NCI-H2196 treated with DMSO at 0.1 percent for 48 hours (cell line): ENCODE data around the gene CAMSAP3.

Experiments used
- DNase-seq: peaks from one replicate; lab custom pipeline; 2025; ENCODE audit not compliant: unreplicated experiment; lab: John Stamatoyannopoulos, UW

Gene CAMSAP3, protein sequence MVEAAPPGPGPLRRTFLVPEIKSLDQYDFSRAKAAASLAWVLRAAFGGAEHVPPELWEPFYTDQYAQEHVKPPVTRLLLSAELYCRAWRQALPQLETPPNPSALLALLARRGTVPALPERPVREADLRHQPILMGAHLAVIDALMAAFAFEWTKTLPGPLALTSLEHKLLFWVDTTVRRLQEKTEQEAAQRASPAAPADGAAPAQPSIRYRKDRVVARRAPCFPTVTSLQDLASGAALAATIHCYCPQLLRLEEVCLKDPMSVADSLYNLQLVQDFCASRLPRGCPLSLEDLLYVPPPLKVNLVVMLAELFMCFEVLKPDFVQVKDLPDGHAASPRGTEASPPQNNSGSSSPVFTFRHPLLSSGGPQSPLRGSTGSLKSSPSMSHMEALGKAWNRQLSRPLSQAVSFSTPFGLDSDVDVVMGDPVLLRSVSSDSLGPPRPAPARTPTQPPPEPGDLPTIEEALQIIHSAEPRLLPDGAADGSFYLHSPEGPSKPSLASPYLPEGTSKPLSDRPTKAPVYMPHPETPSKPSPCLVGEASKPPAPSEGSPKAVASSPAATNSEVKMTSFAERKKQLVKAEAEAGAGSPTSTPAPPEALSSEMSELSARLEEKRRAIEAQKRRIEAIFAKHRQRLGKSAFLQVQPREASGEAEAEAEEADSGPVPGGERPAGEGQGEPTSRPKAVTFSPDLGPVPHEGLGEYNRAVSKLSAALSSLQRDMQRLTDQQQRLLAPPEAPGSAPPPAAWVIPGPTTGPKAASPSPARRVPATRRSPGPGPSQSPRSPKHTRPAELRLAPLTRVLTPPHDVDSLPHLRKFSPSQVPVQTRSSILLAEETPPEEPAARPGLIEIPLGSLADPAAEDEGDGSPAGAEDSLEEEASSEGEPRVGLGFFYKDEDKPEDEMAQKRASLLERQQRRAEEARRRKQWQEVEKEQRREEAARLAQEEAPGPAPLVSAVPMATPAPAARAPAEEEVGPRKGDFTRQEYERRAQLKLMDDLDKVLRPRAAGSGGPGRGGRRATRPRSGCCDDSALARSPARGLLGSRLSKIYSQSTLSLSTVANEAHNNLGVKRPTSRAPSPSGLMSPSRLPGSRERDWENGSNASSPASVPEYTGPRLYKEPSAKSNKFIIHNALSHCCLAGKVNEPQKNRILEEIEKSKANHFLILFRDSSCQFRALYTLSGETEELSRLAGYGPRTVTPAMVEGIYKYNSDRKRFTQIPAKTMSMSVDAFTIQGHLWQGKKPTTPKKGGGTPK

GRCh38 chr19:7595466-7596133 is at the start of gene CAMSAP3:
Gene CAMSAP3 (plus strand): TSS chr19:7595863. CDS start chr19:7596003, 140 bp downstream.
- DNase-seq: peak; percentile 58

DNA sequence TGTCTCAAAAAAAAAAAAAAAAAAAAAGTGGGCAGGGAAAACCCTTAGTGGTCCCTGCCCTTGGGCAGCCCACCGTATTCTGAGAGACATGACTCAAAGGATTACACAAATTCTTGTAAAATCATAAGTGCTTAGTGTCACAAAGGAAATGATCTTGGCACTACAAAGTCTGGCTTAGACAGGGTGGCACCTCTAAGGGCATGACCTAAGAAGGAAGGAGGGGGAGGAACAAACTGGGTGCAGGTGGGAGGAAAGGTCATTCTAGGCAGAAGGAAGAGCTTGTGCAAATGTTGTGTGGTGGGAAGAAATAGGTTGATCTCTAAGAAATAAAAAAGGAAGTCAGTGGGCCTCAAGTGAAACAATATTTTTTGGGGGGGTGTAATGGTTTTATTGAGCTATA is 49.8 kb upstream of the CAMSAP3 start:
- DNase-seq: no peak

GRCh38 chr19:7547159-7547558 is 48.5 kb upstream of the CAMSAP3 start:
- DNase-seq: no peak

DNA sequence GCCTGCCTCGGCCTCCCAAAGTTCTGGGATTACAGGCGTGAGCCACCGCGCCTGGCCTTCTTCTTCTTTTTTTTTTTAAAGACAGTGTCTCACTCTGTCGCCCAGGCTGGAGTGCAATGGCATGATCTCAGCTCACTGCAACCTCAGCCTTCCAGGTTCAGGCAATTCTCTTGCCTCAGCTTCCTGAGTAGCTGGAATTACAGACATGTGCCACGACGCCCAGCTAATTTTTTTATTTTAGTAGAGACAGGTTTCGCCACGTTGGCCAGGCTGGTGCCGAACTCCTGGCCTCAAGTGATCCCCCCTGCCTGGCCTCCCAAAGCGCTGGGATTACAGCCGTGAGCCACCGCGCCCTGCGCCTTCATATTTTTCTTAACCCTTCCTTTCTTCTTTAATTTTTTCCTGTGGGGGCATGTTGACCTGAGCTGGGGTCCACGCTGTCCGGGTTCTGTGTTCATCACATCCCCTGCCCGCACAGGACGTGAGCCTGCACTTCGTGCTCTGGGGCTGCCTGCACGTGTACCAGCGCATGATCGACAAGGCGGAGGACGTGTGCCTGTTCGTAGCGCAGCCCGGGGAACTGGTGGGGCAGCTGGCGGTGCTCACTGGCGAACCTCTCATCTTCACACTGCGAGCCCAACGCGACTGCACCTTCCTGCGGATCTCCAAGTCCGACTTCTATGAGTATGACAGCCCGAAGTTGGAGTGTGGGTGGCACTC is 46.1 kb upstream of the CAMSAP3 start:
- no peak for DNase-seq

DNA sequence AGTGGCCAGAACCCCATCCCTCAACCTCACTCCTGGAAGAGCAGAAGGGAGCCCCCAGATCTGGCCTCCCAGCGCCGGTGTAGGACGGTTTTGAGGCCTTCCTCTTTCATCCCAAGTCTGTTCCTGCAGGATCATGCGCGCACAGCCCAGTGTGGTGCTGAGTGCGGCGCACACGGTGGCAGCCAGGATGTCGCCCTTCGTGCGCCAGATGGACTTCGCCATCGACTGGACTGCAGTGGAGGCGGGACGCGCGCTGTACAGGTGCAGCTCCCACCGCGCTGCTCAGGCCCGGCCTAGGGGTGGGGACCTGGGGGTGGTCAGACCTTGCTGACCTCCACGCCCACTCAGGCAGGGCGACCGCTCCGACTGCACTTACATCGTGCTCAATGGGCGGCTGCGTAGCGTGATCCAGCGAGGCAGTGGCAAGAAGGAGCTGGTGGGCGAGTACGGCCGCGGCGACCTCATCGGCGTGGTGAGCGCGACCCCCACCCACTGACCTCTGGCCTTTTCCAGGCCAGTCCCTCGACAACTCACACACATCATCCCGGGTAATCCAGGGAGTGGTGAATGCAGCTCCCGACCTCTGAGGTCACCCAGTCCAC is 45.4 kb upstream of the CAMSAP3 start:
- no peak for DNase-seq

- no peak for DNase-seq
Observed at GRCh38 chr19:7550987-7551761, 44.5 kb upstream of the CAMSAP3 start.

GRCh38 chr19:7552781-7553180 is 42.9 kb upstream of the CAMSAP3 start:
- no peak for DNase-seq

DNA sequence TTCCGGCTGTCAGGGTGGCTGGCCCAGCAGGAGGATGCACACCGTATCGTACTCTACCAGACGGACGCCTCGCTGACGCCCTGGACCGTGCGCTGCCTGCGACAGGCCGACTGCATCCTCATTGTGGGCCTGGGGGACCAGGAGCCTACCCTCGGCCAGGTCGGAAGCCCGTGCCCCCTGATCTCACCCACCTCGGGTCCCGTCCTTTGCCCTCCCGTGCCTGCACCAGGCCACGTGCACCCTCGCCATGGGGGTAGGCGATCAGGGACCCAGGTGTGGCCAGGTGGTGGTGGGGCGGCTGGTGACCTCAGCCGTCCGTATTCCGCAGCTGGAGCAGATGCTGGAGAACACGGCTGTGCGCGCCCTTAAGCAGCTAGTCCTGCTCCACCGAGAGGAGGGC is 41.1 kb upstream of the CAMSAP3 start:
- DNase-seq: no peak

DNA sequence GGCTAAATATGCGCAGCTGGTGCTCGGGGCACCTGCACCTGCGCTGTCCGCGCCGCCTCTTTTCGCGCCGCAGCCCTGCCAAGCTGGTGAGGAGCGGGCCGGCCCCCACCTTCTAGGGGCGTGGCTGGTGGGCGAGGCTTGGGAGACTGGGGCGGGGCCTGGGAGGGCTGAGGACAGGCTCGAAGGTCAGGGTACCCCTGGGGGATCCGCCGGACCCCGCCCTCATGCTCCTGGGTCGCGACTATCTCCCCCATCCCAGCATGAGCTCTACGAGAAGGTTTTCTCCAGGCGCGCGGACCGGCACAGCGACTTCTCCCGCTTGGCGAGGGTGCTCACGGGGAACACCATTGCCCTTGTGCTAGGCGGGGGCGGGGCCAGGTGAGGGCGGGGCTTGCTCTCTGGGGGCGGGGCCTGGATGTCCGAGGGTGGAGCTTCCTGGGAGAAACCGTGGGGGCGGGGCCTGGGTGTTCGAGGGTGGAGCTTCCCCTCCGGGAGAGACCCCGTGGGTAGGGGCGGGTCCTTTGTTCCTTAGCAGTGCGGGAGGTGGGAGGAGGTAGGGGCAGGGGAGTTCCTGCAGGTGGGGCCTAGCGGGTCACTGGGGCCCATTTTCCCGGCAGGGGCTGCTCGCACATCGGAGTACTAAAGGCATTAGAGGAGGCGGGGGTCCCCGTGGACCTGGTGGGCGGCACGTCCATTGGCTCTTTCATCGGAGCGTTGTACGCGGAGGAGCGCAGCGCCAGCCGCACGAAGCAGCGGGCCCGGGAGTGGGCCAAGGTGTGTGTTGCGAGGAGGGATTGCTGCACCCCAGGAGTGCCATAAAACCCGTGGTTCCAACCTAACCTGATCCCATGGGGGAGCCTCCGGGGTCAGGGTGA is 40.4 kb upstream of the CAMSAP3 start:
- DNase-seq: no peak

DNA sequence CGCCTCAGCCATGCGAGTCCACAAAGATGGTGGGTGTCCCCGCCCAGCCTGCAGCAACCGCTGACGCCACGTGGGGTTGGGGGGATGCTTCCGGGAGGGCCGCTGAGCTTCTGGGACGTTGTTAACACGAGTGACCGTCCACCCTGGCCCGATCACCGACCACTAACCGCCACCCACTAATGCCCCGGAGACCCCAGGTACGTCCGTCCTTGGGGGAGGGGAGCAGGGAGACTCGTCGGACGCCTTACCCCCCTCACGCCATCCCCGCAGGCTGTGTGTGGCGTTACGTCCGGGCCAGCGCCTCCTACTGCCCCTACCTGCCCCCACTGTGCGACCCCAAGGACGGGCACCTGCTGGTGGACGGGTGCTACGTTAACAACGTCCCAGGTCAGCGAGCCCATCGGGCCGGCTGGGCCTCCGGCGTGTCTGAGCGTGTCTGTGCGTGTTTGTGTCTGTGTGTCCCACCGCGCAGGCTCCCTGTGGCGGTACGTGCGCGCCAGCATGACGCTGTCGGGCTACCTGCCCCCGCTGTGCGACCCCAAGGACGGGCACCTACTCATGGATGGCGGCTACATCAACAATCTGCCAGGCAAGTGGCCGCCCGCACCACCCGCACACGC is 38.9 kb upstream of the CAMSAP3 start:
- DNase-seq: no peak

- no peak for DNase-seq
Observed at GRCh38 chr19:7558667-7559066, 37.0 kb upstream of the CAMSAP3 start.

GRCh38 chr19:7559102-7559501 is 36.6 kb upstream of the CAMSAP3 start:
- DNase-seq: no peak

DNA sequence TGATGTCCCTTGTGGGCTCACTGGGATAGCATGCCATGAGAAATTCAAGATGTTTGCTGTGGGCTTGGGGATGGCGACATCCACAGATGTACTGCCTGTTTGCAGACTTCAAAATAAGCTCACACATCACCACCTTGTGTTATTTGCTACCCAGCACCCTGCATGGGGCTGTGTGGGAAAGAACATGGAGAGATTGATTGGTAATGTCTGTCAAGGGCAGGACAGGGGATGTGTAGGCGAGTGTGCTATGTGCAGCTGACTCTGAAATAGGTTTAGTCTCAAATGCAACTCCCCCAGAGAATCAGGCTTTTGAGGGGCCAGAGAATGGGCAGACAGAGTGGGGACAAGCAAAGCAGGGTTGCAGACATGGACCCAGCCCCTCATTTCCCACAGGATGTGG is 35.4 kb upstream of the CAMSAP3 start:
- DNase-seq: no peak

DNA sequence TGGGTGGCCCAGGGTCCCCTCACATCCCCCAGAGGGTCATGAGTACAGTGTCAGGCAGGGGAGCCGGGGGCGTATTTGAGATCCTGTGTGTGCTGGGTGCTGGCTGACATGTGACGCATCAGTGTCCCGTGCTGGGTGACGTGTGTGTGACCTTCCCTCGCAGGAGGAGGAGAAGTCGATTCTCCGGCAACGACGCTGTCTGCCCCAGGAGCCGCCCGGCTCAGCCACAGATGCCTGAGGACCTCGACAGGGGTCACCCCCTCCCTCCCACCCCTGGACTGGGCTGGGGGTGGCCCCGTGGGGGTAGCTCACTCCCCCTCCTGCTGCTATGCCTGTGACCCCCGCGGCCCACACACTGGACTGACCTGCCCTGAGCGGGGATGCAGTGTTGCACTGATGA is 34.3 kb upstream of the CAMSAP3 start:
- no peak for DNase-seq

DNA sequence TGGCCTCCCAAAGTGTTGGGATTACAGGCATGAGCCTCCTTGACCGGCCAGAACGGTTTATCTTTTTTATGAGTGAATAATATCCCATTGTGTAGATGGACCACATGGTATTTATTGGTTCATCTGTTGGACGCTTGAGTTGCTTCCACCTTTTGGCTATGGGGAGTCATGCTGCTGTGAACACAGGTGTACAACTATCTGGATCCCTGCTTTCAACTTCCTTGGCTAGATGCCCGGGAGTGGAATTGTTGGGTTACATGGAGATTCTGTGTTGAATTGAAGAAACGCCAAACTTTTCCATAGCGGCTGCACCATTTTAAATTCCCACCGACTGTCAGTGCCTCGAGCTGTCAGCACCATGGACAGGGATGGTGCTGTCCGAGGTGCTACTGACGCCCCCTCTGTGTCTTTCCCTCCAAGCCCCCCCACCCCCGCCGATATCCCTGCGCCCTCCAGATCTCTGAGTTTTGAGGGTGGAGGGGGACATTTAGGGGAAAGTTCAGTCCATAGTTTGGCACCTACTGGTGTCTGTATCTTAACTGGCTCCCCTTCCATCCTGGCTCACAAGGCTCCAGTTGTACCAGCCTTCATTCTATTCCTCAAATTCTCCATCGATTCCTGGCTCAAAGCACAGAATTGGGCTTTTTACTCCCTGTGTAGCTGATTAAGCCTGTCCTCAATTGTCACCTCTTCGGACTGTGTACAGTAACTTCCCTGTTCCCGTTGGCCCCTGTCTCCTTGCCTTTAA is 32.8 kb upstream of the CAMSAP3 start:
- DNase-seq: no peak

GRCh38 chr19:7564866-7565265 is 30.8 kb upstream of the CAMSAP3 start:
- DNase-seq: no peak

- no peak for DNase-seq
Observed at GRCh38 chr19:7565332-7565731, 30.3 kb upstream of the CAMSAP3 start.
